Mucosa of rectum (tissue), 2 donors: ENCODE data around the gene DPYD.

Source experiments
- H3K27ac ChIP-seq, 2 donors: one replicate each; pipeline ENCODE4 v1.7.0; 2013; ENCODE audit warnings: inconsistent platforms in 2 of 2, low read depth in 2 of 2, low read length in 2 of 2
- H3K27me3 ChIP-seq, 2 donors: one replicate each; pipeline ENCODE4 v1.7.0; 2013; ENCODE audit warnings: low read length in 2 of 2; ENCODE audit not compliant: control insufficient read depth in 2 of 2, insufficient read depth in 2 of 2
- H3K36me3 ChIP-seq, 2 donors: one replicate each; pipeline ENCODE4 v1.7.0; 2013; ENCODE audit warnings: low read length in 2 of 2; ENCODE audit not compliant: control insufficient read depth in 2 of 2, insufficient read depth in 2 of 2
- H3K4me1 ChIP-seq, 2 donors: one replicate each; pipeline ENCODE4 v1.7.0; 2013; ENCODE audit warnings: low read length in 2 of 2, mild to moderate bottlenecking in 1 of 2; ENCODE audit not compliant: control insufficient read depth in 2 of 2, insufficient read depth in 2 of 2
- H3K4me3 ChIP-seq, 2 donors: one replicate each; pipeline ENCODE4 v1.7.0; 2013; ENCODE audit warnings: low read length in 2 of 2
- H3K9ac ChIP-seq, 2 donors: one replicate each; pipeline ENCODE4 v1.7.0; 2013; ENCODE audit warnings: low read length in 2 of 2, low read depth in 1 of 2, mild to moderate bottlenecking in 1 of 2
- H3K9me3 ChIP-seq, 2 donors: one replicate each; pipeline ENCODE4 v1.7.0; 2013; ENCODE audit warnings: low read length in 2 of 2; ENCODE audit not compliant: control insufficient read depth in 2 of 2
- donor health status: healthy.
- donor health status: Normal muscosa, but diverticular disease.

The DPYD gene

DNA sequence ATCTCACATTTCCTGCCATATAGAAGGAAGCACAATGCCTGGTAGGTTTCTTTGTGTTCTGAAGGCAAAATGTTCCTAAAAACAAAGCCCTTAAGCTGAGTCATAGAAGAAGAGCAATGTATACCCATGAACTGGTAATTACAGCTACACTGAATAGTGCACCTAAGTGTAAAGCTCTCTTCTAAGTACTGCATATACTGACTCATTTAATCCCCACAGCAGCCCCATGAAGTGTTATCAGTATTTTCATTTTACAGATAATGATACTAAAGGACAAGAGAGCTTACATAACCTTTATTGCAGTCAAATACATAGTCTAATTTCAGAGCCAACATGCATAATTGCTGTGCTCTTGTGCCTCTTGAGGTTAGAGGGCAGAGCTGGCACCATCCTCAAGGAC is 239.9 kb downstream of the DPYD start:
- no peaks in the 10 kb centered on the region for H3K36me3 ChIP-seq
- H3K4me3 ChIP-seq = no peak overlapping the region
- H3K27me3 ChIP-seq = no peaks in the 10 kb centered on the region
- no peak overlapping the region for H3K9ac ChIP-seq
- no peak overlapping the region for H3K27ac ChIP-seq
- H3K4me1 ChIP-seq = no peaks in the 10 kb centered on the region
- no peaks in the 10 kb centered on the region for H3K9me3 ChIP-seq

DNA sequence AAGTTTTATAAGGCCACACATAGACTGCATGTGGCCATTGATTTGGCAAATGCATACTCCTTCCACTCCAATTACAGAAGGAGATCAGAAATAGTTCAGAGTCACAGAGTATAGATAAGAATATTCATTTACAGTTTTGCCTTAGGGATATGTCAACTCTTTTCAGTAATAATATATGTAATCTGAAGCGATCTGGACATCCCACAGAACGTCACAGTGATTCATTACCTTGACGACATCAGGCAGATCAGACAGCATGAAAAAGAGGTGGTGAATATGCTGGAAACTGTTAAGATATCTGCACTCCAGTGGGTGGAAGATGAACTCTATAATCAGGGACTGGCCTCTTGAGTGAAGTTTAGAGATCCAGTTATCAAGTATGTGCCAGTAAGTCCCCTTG is 240.4 kb downstream of the DPYD start:
- Histone ChIP-seq H3K27ac (no peak overlapping the region), H3K9me3 (no peaks in the 10 kb centered on the region), H3K36me3 (no peaks in the 10 kb centered on the region), H3K27me3 (no peaks in the 10 kb centered on the region), H3K4me3 (no peak overlapping the region), H3K4me1 (no peaks in the 10 kb centered on the region), H3K9ac (no peak overlapping the region)

DNA sequence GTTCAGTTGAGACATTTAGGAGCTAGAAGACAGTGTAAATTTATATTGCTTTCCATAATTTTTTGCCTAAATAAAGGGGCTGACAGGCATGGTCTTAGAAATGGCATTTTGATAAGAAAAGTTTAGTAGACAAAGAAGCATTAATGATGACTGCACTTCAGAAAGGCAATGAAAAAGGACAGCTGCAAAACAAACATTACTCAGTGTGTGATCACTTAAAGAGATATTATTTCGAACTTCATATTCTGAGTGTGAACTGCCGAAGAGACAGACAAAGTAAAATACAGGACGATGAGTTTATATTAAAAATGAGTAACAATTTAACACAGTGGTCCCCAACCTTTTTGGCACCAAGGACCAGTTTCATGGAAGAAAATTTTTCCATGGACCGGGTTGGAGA is 243.1 kb downstream of the DPYD start:
- Histone ChIP-seq H3K27ac (no peak overlapping the region), H3K4me1 (no peaks in the 10 kb centered on the region), H3K9ac (no peak overlapping the region), H3K9me3 (no peaks in the 10 kb centered on the region), H3K36me3 (no peaks in the 10 kb centered on the region), H3K27me3 (no peaks in the 10 kb centered on the region), H3K4me3 (no peak overlapping the region)

DNA sequence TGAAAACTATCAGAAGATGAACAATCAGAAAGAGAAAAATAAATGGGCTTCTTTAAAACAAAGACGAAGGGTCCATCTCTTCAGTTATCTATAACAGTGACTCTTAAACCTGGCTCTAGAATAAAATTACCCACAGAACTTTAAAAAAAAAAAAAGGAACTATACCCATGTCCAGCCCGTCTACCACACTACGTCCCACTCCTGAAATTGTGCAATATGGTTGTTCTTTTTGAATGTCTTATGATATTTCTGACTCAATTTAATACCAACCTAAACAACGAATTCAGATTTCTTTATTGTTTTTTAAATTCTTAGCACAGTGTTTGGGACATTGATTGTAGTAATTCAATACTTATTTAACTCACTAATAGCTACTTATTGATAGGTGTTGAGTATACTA is 246.3 kb downstream of the DPYD start:
- no peak overlapping the region for H3K4me3 ChIP-seq

DNA sequence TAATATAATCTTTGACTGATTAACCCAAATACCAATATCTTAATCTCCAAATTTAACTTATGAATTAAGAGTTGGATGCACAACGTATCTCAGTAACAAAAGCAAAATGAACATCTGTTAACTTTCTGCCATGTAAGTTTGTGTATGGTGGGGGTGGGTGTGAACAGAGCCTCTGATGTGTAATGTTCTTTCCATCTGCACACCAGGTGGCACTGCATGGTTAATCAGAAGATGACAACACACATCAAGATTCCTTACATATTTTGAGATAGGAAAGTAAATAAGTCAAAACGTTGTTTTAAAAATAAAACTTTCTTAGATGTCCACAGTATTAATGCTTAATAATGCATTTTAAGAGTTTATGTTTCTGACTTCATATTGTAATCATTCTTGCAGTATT is 251.9 kb downstream of the DPYD start:
- no peaks in the 10 kb centered on the region for H3K4me1 ChIP-seq
- no peaks in the 10 kb centered on the region for H3K36me3 ChIP-seq
- no peak overlapping the region for H3K9ac ChIP-seq
- no peaks in the 10 kb centered on the region for H3K9me3 ChIP-seq
- H3K4me3 ChIP-seq = no peak overlapping the region
- H3K27ac ChIP-seq = no peak overlapping the region
- no peaks in the 10 kb centered on the region for H3K27me3 ChIP-seq

More for the DNA sequence above, 246.3 kb downstream of the DPYD start:
- Histone ChIP-seq H3K9ac (no peak overlapping the region), H3K4me1 (no peaks in the 10 kb centered on the region), H3K9me3 (no peaks in the 10 kb centered on the region), H3K27me3 (no peaks in the 10 kb centered on the region), H3K36me3 (no peaks in the 10 kb centered on the region), H3K27ac (no peak overlapping the region)

DNA sequence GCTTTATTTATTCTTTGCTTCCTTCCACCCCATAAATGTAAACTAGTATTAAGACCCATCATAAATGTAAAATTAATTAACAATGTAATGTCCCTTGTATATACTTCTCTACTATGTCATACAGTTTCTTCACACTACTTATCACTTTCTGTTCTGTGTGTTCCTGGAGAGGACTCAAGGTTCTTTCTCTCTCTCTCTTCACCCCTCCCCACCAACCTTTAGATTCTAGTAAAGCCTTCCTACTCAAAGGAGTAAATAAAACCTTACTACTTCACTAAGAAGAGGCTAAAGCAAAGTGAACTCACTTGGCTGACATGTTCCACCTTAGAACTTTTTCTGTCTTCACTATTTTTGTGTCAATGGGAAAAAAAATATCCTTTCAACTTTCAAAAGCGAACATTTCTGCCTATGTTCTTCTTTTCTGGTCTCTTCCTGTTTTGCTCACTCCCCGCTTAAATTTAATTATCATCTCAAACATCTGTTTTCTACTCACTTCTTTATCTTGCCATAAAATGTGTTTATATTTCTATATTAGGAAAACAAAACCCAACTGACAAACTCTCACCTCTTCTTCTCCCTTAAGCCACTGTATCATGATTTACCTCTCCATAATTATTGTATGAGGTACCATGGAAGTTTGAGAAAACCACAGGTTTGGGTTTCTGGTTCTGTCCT is 260.3 kb downstream of the DPYD start:
- no peaks in the 10 kb centered on the region for H3K9me3 ChIP-seq
- H3K27ac ChIP-seq = no peak overlapping the region
- H3K4me3 ChIP-seq = no peak overlapping the region
- no peaks in the 10 kb centered on the region for H3K4me1 ChIP-seq
- H3K9ac ChIP-seq = no peak overlapping the region
- no peaks in the 10 kb centered on the region for H3K27me3 ChIP-seq
- H3K36me3 ChIP-seq = no peaks in the 10 kb centered on the region

DNA sequence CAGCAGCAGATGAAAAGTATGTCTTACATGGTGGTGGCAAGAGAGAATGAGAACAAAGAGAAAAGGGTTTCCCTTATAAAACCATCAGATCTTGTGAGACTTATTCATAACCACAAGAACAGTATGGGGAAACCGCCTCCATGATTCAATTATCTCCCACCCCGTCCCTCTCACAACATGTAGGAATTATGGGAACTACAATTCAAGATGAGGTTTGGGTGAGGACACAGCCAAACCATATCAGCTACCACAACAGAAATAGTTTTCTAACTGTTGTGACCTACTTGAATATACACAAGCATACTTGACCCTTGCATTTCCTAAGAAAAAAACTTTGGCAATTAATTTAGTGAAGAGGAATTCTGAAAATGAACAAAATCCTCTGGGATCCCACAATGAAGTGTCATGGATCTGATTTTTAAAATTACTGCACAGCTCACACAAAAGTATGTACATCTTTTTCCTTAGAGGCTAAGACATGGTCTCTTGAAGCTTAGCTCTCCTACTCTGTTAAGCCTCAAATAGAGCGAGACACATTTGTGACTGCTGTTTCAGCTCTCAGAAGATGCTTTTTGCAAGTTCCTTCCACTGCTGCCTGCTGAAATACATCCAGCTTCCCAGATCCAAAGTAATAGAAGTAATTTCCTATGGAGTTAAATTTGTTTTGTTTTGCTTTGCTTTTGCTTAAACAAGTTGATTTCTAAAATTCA is 265.8 kb downstream of the DPYD start:
- H3K9me3 ChIP-seq = no peaks in the 10 kb centered on the region

DNA sequence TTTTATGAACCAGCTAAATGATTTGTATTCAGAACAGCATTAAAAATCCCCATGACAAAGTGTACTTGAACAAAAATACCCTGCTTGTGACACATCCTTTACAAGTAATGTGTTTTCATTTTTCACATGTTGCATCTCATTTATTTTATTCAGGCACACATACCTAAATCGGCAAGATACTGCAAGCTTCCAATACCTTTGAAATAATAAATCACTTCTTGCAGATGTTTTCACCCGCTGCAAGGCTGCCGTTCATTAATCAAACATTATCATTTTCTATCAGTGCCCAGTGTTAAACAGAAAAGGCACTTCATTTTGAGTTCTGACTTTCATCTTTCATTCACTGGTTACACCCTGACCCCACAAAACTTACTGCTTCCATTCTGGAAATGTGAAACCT is 269.6 kb downstream of the DPYD start:
- Histone ChIP-seq H3K27ac (no peak overlapping the region), H3K4me3 (no peak overlapping the region), H3K36me3 (no peaks in the 10 kb centered on the region), H3K9ac (no peak overlapping the region), H3K9me3 (peaks cover 2 to 5% of the 10 kb centered on the region in 2 donors), H3K27me3 (no peaks in the 10 kb centered on the region), H3K4me1 (no peaks in the 10 kb centered on the region)

More for the DNA sequence above, 265.8 kb downstream of the DPYD start:
- H3K27ac ChIP-seq = no peak overlapping the region
- no peak overlapping the region for H3K9ac ChIP-seq
- H3K27me3 ChIP-seq = no peaks in the 10 kb centered on the region
- H3K4me1 ChIP-seq = no peaks in the 10 kb centered on the region
- H3K36me3 ChIP-seq = no peaks in the 10 kb centered on the region
- H3K4me3 ChIP-seq = no peak overlapping the region

DNA sequence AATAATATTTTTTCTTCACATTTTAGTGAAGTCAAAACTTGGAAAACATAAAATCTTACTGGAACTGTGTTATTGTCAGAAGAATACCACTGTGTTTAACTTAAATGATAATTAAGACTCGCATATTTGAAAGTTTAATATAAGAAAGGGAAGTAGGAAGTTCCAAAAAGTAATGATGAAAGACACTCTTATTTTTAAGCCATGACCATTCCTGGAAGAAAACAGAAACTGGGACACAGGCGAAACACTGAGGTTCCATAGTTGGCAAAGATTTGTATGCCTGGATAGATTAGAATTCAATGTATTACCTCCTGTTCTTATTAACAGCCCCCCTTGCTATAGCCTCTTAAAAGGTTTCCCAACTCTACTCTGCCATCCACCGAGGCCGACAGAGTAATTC is 271.2 kb downstream of the DPYD start:
- Histone ChIP-seq H3K36me3 (no peaks in the 10 kb centered on the region), H3K27me3 (no peaks in the 10 kb centered on the region), H3K4me3 (no peak overlapping the region), H3K27ac (no peak overlapping the region), H3K9ac (no peak overlapping the region), H3K4me1 (no peaks in the 10 kb centered on the region), H3K9me3 (peaks cover 2 to 5% of the 10 kb centered on the region in 2 donors)

DNA sequence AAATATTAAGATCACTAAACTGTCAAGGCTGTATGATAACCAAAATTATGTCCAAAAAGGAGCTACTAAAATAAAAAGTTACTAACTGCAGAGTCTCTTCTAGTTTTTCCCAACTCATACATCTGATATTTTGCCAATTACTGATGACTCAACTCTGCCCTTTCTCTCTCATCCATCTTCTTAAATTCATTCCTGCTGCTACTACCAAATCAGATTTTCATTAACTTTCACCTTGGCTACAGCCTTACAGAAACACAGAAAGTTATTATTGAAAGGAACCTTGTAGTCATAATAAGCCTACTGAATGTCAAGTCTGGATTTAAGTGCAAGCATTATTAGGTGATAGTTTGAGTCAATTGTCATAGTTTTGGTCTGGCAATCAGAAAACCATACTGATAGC is 273.1 kb downstream of the DPYD start:
- no peaks in the 10 kb centered on the region for H3K36me3 ChIP-seq
- H3K27ac ChIP-seq = no peak overlapping the region
- no peak overlapping the region for H3K4me3 ChIP-seq
- no peaks in the 10 kb centered on the region for H3K27me3 ChIP-seq
- no peaks in the 10 kb centered on the region for H3K4me1 ChIP-seq
- H3K9ac ChIP-seq = no peak overlapping the region
- H3K9me3 ChIP-seq = peaks cover 2 to 5% of the 10 kb centered on the region in 2 donors
